D721Med (cell line): ENCODE data around the gene LRRC75A.

ENCODE experiments used
- DNase-seq: peaks from one replicate; pipeline ENCODE4 v3.0.0; 2011; ENCODE audit warnings: low spot score; ENCODE audit not compliant: insufficient read length
- FAIRE-seq: peaks from 2 replicates; lab custom pipeline; 2011; peaks lifted over from hg19 to GRCh38; lab: Jason Lieb, UNC
- TF ChIP-seq, protein P1 (sequence below): IDR thresholded peaks from 2 replicates; pipeline ENCODE4 v1.5.1; 2012; ENCODE audit warnings: mild to moderate bottlenecking, control low read depth; ENCODE audit not compliant: insufficient read depth; ENCODE audit errors: missing control alignments

LRRC75A gene

DNA sequence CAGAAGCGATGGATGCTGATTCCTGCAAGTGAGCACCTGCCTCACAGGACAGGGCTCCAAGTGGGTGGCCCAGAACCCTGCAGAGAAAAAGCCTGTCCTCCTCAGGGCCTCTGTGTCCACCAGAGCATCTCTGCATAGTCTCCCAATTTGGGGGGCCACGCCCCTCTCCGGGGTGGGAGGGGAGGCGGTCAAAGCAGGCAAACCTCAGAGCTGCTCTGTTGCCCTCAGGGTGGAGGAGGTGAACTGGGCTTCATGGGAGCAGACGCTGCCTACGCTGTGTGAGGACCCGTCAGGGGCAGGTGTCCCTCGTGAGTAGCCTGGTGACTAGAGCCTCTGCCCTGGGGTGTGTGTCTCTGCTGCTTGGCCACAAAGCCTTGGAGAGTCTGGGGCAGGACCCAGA is 57.3 kb downstream of the LRRC75A start:
- FAIRE-seq: no peak
- no peak for DNase-seq
- TF ChIP-seq, protein P1, sequence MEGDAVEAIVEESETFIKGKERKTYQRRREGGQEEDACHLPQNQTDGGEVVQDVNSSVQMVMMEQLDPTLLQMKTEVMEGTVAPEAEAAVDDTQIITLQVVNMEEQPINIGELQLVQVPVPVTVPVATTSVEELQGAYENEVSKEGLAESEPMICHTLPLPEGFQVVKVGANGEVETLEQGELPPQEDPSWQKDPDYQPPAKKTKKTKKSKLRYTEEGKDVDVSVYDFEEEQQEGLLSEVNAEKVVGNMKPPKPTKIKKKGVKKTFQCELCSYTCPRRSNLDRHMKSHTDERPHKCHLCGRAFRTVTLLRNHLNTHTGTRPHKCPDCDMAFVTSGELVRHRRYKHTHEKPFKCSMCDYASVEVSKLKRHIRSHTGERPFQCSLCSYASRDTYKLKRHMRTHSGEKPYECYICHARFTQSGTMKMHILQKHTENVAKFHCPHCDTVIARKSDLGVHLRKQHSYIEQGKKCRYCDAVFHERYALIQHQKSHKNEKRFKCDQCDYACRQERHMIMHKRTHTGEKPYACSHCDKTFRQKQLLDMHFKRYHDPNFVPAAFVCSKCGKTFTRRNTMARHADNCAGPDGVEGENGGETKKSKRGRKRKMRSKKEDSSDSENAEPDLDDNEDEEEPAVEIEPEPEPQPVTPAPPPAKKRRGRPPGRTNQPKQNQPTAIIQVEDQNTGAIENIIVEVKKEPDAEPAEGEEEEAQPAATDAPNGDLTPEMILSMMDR: no peak

GRCh38 chr17:16433514-16433913 is 58.5 kb downstream of the LRRC75A start:
- FAIRE-seq: no peak

GRCh38 chr17:16432017-16432416 is 60.0 kb downstream of the LRRC75A start:
- no peak for FAIRE-seq
- DNase-seq: no peak
- TF ChIP-seq, protein P1: no peak

More at GRCh38 chr17:16433514-16433913, 58.5 kb downstream of the LRRC75A start:
- no peak for DNase-seq
- TF ChIP-seq, protein P1: no peak

- TF ChIP-seq, protein P1: no peak
- DNase-seq (no peak), FAIRE-seq (no peak)
These were observed 61.3 kb downstream of the LRRC75A start for GRCh38 chr17:16430650-16431049.

DNA sequence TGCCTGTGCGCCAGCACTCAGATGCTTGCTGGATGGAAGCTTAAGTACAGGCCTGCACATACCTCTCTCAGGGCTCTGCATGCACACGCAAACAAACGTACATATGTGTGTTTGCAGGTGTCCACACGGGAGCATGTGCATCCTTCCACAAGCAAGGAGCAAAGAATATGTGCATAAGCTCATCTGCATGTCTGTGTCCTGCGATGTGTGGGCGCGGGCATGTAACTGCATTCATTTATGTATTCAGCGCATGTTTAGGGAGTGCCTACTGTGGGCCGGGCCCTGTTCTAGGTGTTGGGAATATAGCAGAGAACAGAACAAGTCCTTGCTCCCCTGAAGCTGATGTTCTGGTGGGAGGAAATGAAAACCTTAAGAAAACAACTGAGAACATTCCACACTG is 62.9 kb downstream of the LRRC75A start:
- no peak for DNase-seq
- TF ChIP-seq, protein P1: no peak
- FAIRE-seq: no peak

DNA sequence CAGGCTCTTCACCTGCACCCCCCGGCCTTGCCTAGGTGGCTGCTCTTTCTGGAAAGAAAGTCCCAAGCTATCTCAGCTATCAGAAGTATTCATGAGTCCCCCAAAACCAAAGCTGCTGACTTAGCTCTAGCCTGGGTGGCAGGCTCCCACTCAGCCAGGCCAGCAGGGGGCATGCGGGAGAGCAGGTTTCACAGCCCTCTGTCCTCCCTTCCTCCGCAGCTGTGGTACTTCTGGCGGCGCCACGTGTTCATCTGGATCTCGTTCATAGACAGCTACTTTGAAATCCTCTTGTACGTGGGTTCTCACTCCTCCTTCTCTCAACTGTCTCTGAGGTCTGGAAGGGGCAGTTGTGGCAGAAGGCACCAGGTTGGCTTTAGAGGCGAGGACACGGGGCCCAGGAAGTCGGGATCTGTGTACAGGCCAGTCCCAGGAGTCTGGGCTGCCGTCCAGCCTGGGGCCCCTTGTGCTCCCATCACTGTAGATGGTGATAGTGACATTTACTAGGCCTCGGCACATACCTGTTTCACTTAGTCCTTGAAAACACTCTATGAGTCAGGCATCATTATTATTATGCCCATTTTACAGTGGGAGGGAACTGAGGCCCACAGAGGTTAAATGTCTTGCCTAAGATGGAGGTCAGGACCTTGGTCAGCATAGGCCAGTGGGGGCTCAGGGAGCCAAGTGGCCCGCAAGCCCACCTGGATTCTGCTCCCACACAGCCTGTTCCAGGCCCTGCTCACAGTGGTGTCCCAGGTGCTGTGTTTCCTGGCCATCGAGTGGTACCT is 63.7 kb downstream of the LRRC75A start:
- TF ChIP-seq, protein P1: peak; percentile 50
- FAIRE-seq (no peak), DNase-seq (peak; percentile 63)

DNA sequence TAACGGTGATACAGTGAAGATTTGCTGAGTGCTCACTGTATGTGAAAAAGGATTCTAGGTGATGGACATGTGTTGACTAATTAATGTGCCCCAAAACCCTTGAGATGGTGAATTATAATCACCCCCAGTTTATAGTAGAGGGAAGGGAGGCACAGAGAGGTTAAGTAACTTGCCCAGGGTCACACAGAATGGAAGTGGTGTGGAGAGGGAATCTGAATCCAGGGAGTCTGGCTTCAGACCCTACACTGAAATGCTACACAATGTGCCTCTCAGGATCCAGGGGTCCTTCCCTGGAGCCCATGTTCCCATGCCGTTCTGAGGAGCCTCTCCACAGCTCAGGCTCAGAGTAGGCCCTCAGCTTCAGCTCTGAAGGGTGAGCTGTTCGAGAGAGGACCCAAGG is 65.0 kb downstream of the LRRC75A start:
- FAIRE-seq: no peak
- TF ChIP-seq, protein P1: no peak
- no peak for DNase-seq
